Activated T-helper 1 cell treated with anti-CD3 and anti-CD28 coated beads, Interleukin-12 subunit alpha, Interleukin-12 subunit beta, Interleukin-2, Interleukin-4 antibody, amounts not matched to agents 30 ng/mL and 10 ng/mL and 1 ng/mL, durations not matched to agents 14 hours and 24 hours and 36 hours (primary cell): ENCODE data around the gene MED7. TPM values are rescaled to one million over a fixed set of nuclear protein-coding genes. Genes with fewer than 3 reads are reported as not detected.
A peak's percentile ranks its signal among the peaks of the same experiment; 100 is the strongest.

Experiments used
- DNase-seq: peaks from one replicate; pipeline ENCODE4 v3.0.0; 2021; ENCODE audit warnings: low spot score
- H3K27ac Mint-ChIP-seq: one replicate; pipeline ENCODE4 v1.8.0; 2021; ENCODE audit warnings: mild to moderate bottlenecking, mixed read lengths
- H3K27me3 Mint-ChIP-seq: one replicate; pipeline ENCODE4 v1.8.0; 2022; ENCODE audit warnings: mild to moderate bottlenecking, moderate library complexity, mixed read lengths; ENCODE audit not compliant: insufficient read depth
- H3K36me3 Mint-ChIP-seq: one replicate; pipeline ENCODE4 v1.8.0; 2021; ENCODE audit warnings: low read depth, mixed read lengths
- H3K4me1 Mint-ChIP-seq: one replicate; pipeline ENCODE4 v1.8.0; 2021; ENCODE audit warnings: low read depth, mixed read lengths
- H3K4me3 Mint-ChIP-seq: one replicate; pipeline ENCODE4 v1.8.0; 2021; ENCODE audit warnings: mild to moderate bottlenecking, moderate library complexity, mixed read lengths
- H3K9me3 Mint-ChIP-seq: one replicate; pipeline ENCODE4 v1.8.0; 2021; ENCODE audit warnings: mixed read lengths
- intact Hi-C: fragments of 100-400 bp; cut with micrococcal nuclease; formaldehyde crosslinking; loops from one replicate; pipeline ENCODE4 v1.15.1; 2024
- total RNA-seq: library from RNA; stranded (reverse); gene quantifications from 2 replicates; pipeline ENCODE4 v1.2.3, GENCODE V29; 2022

The MED7 gene
- total RNA-seq, 1 donor from 2014 or later = 15.5 TPM

DNA sequence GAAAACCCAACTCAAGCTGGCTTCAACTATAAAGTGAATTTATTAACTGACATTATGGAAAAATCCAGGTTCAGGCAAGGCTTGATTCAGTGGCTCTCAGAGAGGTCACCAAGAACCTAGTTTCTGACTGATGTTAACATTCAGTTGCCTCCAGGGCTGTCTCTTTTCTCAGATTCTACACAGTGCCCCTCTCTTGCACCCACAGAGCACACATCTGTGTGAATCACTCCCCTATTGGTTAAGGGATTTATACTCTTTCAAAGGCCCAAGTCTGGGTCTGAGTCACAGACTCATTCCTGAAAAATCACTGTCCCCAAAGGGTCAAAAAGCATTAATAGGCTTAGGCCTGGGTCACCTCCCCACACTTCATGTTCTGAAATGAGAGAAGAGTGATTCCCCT, 27.7 kb downstream of the MED7 start:
- Mint-ChIP-seq H3K9me3 (peaks cover 6% of the 10 kb centered on the region), H3K36me3 (peaks cover 8% of the 10 kb centered on the region), H3K27ac (peak overlapping the region; percentile 50), H3K27me3 (no peaks in the 10 kb centered on the region), H3K4me3 (no peak overlapping the region), H3K4me1 (peaks cover 42% of the 10 kb centered on the region)
- no peak for DNase-seq
- intact Hi-C loops = no loop called here

DNA sequence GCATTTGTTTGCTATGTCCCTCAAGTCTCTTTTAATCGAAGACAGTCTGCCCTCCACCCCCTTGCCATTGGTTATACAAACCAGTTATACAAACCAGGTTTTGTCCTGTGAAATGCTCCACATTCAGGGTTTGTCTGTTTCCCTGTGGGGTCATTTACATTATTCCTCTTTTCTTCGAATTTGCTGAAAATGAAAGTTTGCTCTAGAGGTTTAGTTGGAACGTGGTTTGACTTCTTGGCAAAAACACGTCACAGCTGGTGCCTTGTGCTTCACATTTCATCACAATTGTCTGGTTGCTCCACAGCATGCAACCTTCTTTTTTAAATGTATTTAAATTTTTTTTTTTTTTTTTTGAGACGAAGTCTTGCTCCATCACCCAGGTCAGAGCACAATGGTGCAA, 29.7 kb downstream of the MED7 start:
- Mint-ChIP-seq H3K27ac (peak overlapping the region; percentile 82), H3K4me3 (peak overlapping the region; percentile 50), H3K9me3 (no peaks in the 10 kb centered on the region), H3K27me3 (no peaks in the 10 kb centered on the region), H3K36me3 (peaks cover 11% of the 10 kb centered on the region), H3K4me1 (peaks cover 58% of the 10 kb centered on the region)
- DNase-seq = no peak
- intact Hi-C loops = no loop called here

DNA sequence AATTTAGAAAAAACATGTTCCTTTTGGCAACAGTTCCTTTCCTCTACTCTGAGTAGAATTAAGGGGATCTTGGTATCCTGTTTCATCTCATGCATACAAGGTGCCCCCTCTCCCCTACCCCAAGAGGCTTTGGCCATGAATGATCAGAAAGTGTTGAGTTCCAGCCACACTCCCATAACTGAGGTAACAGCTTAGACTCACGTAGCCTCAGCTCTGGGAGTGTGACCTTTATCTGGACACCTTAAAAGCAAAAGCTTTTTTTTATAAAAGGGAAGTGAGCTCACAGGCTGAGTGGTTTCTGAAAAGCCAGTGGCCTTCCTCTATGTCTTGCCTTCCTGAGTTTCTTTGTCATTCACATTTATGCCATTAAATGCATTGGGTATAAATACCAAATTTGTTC, 32.9 kb downstream of the MED7 start:
- Mint-ChIP-seq H3K4me1 (peaks cover 61% of the 10 kb centered on the region), H3K9me3 (no peaks in the 10 kb centered on the region), H3K4me3 (peak overlapping the region; percentile 91), H3K27me3 (no peaks in the 10 kb centered on the region), H3K27ac (peak overlapping the region; percentile 94), H3K36me3 (peaks cover 36% of the 10 kb centered on the region)
- intact Hi-C loops = loop anchor here (1.0 to 2.0 kb wide), 8 partner anchors 9 to 707 kb away; partner anchors contain the start of gene MED7
- DNase-seq = peak; percentile 44

DNA sequence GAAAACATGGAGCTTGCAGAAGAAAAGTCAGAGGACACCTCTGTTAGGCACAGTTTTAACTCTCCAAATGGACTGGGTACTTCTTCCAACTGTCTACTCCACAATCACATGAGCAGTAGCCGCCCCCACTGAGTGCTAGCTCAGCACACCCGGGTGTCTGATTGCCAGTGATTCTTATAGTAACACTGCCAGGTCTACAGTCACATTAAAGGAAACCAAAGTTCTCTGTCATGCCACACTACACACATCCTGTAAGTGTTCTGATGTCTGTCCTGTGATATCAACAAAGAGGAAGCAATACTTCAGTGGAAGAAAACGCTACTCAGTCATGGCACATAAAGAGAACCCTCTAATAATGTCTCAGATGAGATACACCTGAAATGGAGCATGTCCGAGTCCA, 33.7 kb downstream of the MED7 start, which contains the start of gene HAVCR2:
Gene HAVCR2 (minus strand): TSS at position 69 of the 400 bp plus-strand sequence. CDS start 61 bp downstream, at position 8.
- Mint-ChIP-seq H3K4me3 (peak within 1 kb of the TSS; percentile 91), H3K27me3 (no peaks in the 10 kb centered on the region), H3K9me3 (no peaks in the 10 kb centered on the region), H3K36me3 (peaks cover 41% of the 10 kb centered on the region), H3K4me1 (peaks cover 63% of the 10 kb centered on the region), H3K27ac (peak within 1 kb of the TSS; percentile 94)
- DNase-seq = peak; percentile 65
- intact Hi-C loops = loop anchor here (1.0 to 2.0 kb wide), 9 partner anchors 7 to 706 kb away; partner anchors contain the start of gene MED7

DNA sequence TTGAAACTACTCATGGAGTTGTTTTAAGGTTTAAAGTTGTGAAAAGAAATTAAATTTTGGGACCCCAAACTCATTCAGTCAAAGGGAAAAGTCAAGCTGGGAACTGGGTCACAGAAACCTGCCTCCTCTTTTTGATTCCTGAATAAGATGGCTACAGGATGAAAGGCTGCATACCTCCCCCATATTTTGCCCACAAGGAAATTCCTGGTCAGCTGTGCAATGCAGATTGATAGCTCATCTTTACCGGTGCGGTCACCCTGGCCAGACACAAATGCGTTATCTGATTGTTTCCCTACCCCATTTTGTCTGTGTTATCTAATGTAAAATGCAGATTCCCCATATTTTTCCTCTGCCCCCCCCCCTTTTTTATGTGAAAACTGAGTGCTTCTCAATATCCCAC, 35.2 kb downstream of the MED7 start:
- peak overlapping the region; percentile 91 for H3K4me3 Mint-ChIP-seq
- no peaks in the 10 kb centered on the region for H3K27me3 Mint-ChIP-seq
- H3K4me1 Mint-ChIP-seq = peaks cover 60% of the 10 kb centered on the region
- H3K27ac Mint-ChIP-seq = peak overlapping the region; percentile 94
- no peak for DNase-seq
- no peaks in the 10 kb centered on the region for H3K9me3 Mint-ChIP-seq
- peaks cover 50% of the 10 kb centered on the region for H3K36me3 Mint-ChIP-seq
- intact Hi-C loops = no loop called here

DNA sequence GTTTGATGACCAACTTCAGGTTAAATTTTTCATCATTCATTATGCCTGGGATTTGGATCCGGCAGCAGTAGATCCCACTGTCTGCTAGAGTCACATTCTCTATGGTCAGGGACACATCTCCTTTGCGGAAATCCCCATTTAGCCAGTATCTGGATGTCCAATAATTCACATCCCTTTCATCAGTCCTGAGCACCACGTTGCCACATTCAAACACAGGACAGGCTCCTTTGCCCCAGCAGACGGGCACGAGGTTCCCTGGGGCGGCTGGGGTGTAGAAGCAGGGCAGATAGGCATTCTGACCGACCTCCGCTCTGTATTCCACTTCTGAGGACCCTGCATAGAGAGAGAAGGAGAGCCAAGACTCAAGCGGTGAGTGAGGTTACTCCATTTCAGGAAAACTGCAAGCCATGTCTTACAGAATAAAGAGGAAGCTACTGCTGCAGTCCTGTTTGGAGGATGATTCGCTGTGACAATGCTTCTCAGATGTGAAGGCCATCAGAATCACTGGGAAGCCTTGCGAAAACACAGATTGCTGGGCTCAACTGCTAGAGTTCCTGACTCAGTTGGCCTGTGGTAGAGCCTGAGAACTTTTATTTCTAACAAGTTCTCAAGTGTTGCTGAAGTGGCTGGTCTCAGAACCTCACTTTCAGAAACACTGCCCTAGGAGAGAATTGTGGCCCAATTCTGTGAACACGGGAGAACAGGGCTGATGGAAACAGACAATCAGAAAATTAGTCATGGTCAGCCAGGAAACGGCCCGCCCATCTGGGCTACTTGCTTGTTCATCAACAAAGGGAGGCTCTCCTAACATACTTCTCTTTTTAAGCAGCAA, 35.8 kb downstream of the MED7 start:
- intact Hi-C loops = no loop called here
- no peaks in the 10 kb centered on the region for H3K27me3 Mint-ChIP-seq
- peaks cover 55% of the 10 kb centered on the region for H3K36me3 Mint-ChIP-seq
- H3K4me1 Mint-ChIP-seq = peaks cover 60% of the 10 kb centered on the region
- no peaks in the 10 kb centered on the region for H3K9me3 Mint-ChIP-seq
- H3K4me3 Mint-ChIP-seq = peak overlapping the region; percentile 91
- H3K27ac Mint-ChIP-seq = peak overlapping the region; percentile 94
- no peak for DNase-seq

DNA sequence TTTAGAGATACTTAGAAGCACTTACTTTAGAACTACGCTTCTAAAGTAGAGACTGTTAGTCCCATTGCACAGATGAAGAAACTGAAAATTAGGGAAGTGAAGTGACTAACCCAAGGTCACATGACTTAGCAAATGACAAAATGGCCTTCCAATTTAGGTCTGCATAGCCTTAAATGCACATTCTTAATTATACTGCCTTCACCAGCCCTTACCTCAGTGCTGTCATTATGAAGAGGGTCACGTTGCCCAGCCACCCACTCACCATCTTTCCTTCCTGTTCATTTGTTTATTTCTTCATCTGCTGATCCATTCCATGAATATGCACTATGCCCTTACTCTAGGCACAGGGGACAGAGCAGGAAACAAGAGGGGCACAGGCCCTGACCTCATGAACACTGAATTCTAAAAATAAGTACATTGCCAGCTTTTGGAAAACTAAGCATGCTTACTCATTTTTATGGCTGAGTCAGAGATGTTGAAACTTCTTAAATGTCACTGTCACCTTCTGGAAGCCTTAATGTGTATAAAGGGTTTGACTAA, 42.5 kb downstream of the MED7 start:
- Mint-ChIP-seq H3K9me3 (no peaks in the 10 kb centered on the region), H3K36me3 (peaks cover 61% of the 10 kb centered on the region), H3K4me3 (peak overlapping the region; percentile 54), H3K4me1 (peaks cover 50% of the 10 kb centered on the region), H3K27me3 (no peaks in the 10 kb centered on the region), H3K27ac (peak overlapping the region; percentile 95)
- DNase-seq = no peak
- intact Hi-C loops = loop anchor here (1.0 to 2.0 kb wide), 8 partner anchors 9 to 698 kb away; partner anchors contain the start of genes HAVCR2 and MED7

DNA sequence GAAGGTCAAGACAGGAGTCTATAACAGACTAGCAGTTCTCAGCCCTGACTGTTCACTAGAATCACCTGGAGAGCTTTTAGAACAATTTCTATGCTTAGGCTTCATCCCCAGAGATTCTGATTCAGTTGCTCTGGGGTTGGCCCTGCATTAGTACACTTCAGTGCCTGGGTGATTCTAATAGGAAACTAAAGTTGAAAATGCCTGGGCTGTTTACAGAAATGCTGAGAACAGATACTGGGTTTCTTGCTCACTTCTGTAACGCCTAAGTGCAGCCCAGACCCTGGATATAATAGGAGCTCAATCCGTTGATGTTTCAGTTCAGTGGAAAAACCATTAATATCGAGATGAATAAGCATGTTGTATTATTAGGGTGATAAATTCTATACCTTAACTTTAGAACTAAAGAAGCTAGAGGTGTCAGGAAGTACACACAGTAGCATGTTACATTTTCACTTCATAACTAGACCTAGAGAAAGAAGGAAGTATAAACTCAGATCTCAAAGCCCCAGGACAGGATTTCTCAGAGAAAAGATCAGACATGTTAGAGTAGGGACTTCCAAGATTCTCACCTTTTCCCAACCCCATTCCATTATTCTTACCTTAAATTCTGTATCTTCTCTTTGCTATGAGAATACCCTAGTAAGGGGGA, 54.2 kb downstream of the MED7 start:
- peak overlapping the region; percentile 29 for H3K27ac Mint-ChIP-seq
- no peaks in the 10 kb centered on the region for H3K9me3 Mint-ChIP-seq
- intact Hi-C loops = no loop called here
- no peak overlapping the region for H3K4me3 Mint-ChIP-seq
- H3K27me3 Mint-ChIP-seq = no peaks in the 10 kb centered on the region
- no peak for DNase-seq
- H3K4me1 Mint-ChIP-seq = peaks cover 15% of the 10 kb centered on the region
- H3K36me3 Mint-ChIP-seq = peaks cover 70% of the 10 kb centered on the region

Other genes starting within 250 kb of the MED7 start
- gene TIMD4, start 179.6 kb downstream of the MED7 start, total RNA-seq = 24.5 and 27.3 TPM in 2 replicates
- 2.4 and 2.5 TPM in 2 replicates for gene HAVCR1, start 83.7 kb downstream of the MED7 start, total RNA-seq
- gene HAVCR2, start 33.8 kb downstream of the MED7 start, total RNA-seq = 128 and 129 TPM in 2 replicates
- gene GARIN3, start 23.4 kb upstream of the MED7 start, total RNA-seq = 0.27 and 0.31 TPM in 2 replicates
- 251 and 259 TPM in 2 replicates for gene ITK, start 38.0 kb upstream of the MED7 start, total RNA-seq
- gene CYFIP2, start 123.3 kb upstream of the MED7 start, total RNA-seq = 173 and 175 TPM in 2 replicates